ENCODE results near the gene SMU1.

Gene SMU1

GRCh38 chr9:33044677-33045282 is 31.7 kb downstream of the SMU1 start:
- DNase-seq (ENCODE audit: low read depth) = peak; percentile 31

GRCh38 chr9:33044162-33044673 is 32.3 kb downstream of the SMU1 start:
- peak; percentile 94 for DNase-seq (ENCODE audit: low read depth)

- no peak for DNase-seq (ENCODE audit: low read depth)
Measured at GRCh38 chr9:33043671-33044070, 32.8 kb downstream of the SMU1 start.

- no peak for DNase-seq (ENCODE audit: low read depth)
Measured at GRCh38 chr9:33042473-33042872, 34.0 kb downstream of the SMU1 start.

- DNase-seq (ENCODE audit: low read depth) = peak; percentile 33
Measured at GRCh38 chr9:33041432-33042188, 34.9 kb downstream of the SMU1 start.

- DNase-seq (ENCODE audit: low read depth) = no peak
Measured at GRCh38 chr9:33040792-33041431, 35.6 kb downstream of the SMU1 start.

- DNase-seq (ENCODE audit: low read depth) = no peak
Measured at GRCh38 chr9:33032865-33033264, 43.6 kb downstream of the SMU1 start.

- no peak for DNase-seq (ENCODE audit: low read depth)
Measured at GRCh38 chr9:33032292-33032691, 44.2 kb downstream of the SMU1 start.

- DNase-seq (ENCODE audit: low read depth) = no peak
Measured at GRCh38 chr9:33030285-33030684, 46.2 kb downstream of the SMU1 start.

- DNase-seq (ENCODE audit: low read depth) = peak; percentile 87
Measured at GRCh38 chr9:33029231-33029786, 47.2 kb downstream of the SMU1 start.

- peak; percentile 45 for DNase-seq (ENCODE audit: low read depth)
Measured at GRCh38 chr9:33025572-33026342, 50.7 kb downstream of the SMU1 start.

- DNase-seq (ENCODE audit: low read depth) = peak; percentile 92
Measured at GRCh38 chr9:33024966-33025571, 51.4 kb downstream of the SMU1 start, which contains the start of gene DNAJA1. TSS of gene DNAJA1 (plus strand) at chr9:33025273. CDS start at chr9:33026485, 1,212 bp downstream.

GRCh38 chr9:33024126-33024965 is 52.1 kb downstream of the SMU1 start:
- DNase-seq (ENCODE audit: low read depth) = peak; percentile 51

- DNase-seq (ENCODE audit: low read depth) = no peak
Measured at GRCh38 chr9:33023661-33024060, 52.8 kb downstream of the SMU1 start.

- no peak for DNase-seq (ENCODE audit: low read depth)
Measured at GRCh38 chr9:33022755-33023154, 53.7 kb downstream of the SMU1 start.

- DNase-seq (ENCODE audit: low read depth) = no peak
Measured at GRCh38 chr9:33022303-33022702, 54.2 kb downstream of the SMU1 start.

GRCh38 chr9:33019797-33020196 is 56.7 kb downstream of the SMU1 start:
- no peak for DNase-seq (ENCODE audit: low read depth)

- DNase-seq (ENCODE audit: low read depth) = peak; percentile 7
Measured at GRCh38 chr9:33017283-33018041, 59.0 kb downstream of the SMU1 start.

- DNase-seq (ENCODE audit: low read depth) = no peak
Measured at GRCh38 chr9:33014665-33015014, 61.8 kb downstream of the SMU1 start.
